ENCODE measurements around the gene CPAMD8. TPM values are rescaled to one million over a fixed set of nuclear protein-coding genes. Genes with fewer than 3 reads are reported as not detected.

The CPAMD8 gene
- total RNA-seq, 2 donors from 2014 or later, result 5.5 to 21.4 TPM

DNA sequence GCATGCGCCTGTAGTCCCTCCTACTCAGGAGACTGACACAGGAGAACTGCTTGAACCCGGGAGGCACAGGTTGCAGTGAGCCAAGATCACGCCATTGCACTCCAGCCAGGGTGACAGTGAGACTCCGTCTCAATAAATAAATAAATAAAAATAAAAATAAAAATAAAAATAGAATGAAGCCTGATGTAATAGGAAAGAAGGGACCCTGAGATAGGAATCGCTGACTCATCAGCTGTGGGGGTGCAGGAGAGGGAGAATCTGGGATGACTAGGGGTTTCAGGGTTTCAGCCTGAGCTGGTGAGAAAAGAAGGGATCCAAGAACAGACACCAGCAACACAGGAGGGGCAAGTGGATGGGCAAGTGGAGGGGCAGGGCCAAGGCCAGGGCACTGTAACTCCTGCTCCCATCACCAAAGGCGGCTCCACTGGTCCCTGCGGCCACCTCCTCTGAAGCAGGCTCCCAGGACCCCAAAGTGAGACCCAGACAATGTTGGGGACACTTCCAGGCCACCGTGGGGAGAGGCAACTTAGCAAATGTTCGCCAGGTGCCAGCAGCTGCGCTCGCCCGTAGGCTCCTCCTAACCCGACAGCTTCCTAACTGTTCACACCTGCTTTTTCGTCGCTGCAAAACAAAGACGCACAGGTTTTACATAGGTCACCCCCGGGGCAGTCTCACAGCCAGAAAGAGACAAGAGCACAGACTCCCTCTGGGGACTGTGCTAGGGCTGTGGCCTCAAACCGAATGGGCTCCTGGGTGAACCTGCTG lies 47.4 kb upstream of the CPAMD8 start:
- TF ChIP-seq, protein P1, sequence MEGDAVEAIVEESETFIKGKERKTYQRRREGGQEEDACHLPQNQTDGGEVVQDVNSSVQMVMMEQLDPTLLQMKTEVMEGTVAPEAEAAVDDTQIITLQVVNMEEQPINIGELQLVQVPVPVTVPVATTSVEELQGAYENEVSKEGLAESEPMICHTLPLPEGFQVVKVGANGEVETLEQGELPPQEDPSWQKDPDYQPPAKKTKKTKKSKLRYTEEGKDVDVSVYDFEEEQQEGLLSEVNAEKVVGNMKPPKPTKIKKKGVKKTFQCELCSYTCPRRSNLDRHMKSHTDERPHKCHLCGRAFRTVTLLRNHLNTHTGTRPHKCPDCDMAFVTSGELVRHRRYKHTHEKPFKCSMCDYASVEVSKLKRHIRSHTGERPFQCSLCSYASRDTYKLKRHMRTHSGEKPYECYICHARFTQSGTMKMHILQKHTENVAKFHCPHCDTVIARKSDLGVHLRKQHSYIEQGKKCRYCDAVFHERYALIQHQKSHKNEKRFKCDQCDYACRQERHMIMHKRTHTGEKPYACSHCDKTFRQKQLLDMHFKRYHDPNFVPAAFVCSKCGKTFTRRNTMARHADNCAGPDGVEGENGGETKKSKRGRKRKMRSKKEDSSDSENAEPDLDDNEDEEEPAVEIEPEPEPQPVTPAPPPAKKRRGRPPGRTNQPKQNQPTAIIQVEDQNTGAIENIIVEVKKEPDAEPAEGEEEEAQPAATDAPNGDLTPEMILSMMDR (IDR thresholded peaks at IDR 0.05), result no peak
- no peaks in the 10 kb centered on the region for H3K36me3 ChIP-seq
- H3K4me1 ChIP-seq, result peaks cover 0 to 34% of the 10 kb centered on the region in 2 donors
- no peaks in the 10 kb centered on the region for H3K27me3 ChIP-seq
- H3K9me3 ChIP-seq, result no peaks in the 10 kb centered on the region
- H3K27ac ChIP-seq, result peak overlapping the region in 1 of 2 donors; percentile 87
- DNase-seq (ENCODE audit: low spot score), result no peak
- peak overlapping the region; percentile 52 to 78 for H3K4me3 ChIP-seq

DNA sequence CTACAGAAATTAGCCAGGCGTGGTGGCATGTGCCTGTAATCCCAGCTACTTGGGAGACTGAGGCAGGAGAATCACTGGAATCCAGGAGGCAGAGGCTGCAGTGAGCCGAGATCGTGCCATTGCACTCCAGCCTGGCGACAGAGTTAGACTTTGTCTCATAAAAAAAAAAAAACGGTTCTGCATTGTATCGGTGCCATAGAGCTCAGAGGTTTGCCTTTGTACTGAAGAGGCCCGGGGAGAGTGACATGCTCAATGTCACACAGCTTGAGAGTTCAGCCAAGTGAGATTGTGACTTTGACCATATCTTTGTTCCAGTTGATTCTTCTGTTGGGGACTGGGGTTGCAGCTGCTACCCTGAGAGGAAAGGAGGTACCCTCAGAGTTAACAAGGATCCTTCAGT lies 44.3 kb upstream of the CPAMD8 start:
- no peaks in the 10 kb centered on the region for H3K9me3 ChIP-seq
- no peaks in the 10 kb centered on the region for H3K36me3 ChIP-seq
- H3K27ac ChIP-seq, result no peak overlapping the region
- TF ChIP-seq, protein P1 (IDR thresholded peaks at IDR 0.05), result no peak
- H3K4me3 ChIP-seq, result no peak overlapping the region
- H3K4me1 ChIP-seq, result peaks cover 0 to 18% of the 10 kb centered on the region in 2 donors
- no peak for DNase-seq (ENCODE audit: low spot score)
- no peaks in the 10 kb centered on the region for H3K27me3 ChIP-seq

DNA sequence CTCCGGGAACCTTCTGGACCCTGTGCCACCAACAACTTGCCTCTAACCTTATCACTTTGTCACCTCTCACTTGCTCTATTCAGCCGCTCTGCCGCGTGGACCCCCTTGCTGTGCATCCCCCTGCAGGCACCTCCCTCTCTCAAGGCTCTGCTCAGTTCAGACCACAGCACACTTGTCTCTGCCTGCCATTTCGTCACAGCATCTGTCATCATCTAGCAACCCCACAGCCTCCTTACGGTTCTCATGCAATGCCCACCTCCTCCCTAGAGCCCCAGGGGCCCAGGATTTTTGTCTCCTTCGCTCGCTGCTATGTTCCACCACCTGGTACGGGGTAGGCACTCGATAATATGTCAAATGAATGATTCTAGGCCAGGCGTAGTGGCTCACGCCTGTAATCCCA lies 43.8 kb upstream of the CPAMD8 start:
- DNase-seq (ENCODE audit: low spot score), result no peak
- H3K4me3 ChIP-seq, result no peak overlapping the region
- H3K9me3 ChIP-seq, result no peaks in the 10 kb centered on the region
- H3K27me3 ChIP-seq, result no peaks in the 10 kb centered on the region
- peaks cover 0 to 18% of the 10 kb centered on the region in 2 donors for H3K4me1 ChIP-seq
- H3K27ac ChIP-seq, result no peak overlapping the region
- H3K36me3 ChIP-seq, result no peaks in the 10 kb centered on the region
- TF ChIP-seq, protein P1 (IDR thresholded peaks at IDR 0.05), result no peak

DNA sequence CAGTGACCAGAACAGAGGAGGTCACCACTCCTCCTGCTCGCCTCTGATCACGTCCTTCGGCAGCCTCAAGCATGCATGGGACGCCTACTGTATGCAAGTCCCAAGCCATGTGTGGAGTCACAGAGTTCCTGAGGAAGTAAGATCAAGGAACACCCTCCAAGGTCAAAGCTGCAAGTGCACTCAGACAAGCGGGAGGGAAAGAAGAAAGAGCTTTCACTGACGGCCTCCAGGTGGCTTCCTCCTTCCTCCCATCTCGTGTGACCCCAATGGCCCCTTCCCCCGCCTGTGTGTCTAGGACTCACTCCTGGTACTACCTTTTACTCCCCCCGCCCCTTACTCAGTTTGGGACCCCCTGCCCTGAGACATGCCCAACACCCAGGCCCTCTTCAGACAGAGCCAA lies 42.6 kb upstream of the CPAMD8 start:
- DNase-seq (ENCODE audit: low spot score), result no peak
- Histone ChIP-seq H3K9me3 (peaks cover 0 to 4% of the 10 kb centered on the region in 2 donors), H3K27ac (no peak overlapping the region), H3K4me3 (no peak overlapping the region), H3K36me3 (no peaks in the 10 kb centered on the region), H3K27me3 (no peaks in the 10 kb centered on the region), H3K4me1 (peaks cover 0 to 11% of the 10 kb centered on the region in 2 donors)
- TF ChIP-seq, protein P1 (IDR thresholded peaks at IDR 0.05), result no peak

DNA sequence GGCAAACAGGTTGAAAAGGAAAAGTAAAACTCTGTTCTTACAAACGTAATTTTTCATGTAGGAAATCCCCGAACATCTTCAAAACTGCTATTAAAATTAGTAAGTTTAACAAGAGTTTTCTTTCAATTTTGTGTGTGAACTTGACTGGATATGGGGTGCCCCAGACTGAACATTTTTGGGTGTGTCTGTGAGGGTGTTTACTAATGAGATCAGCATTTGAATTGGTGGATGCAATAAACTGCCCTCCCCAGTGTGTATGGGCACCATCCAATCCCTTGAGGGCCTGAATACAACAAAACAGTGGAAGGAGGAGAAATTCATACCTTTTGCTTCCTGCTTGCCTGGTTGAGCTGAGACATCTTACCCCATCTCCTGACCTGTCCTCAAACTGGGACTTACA lies 36.8 kb upstream of the CPAMD8 start:
- DNase-seq (ENCODE audit: low spot score), result no peak
- H3K27me3 ChIP-seq, result no peaks in the 10 kb centered on the region
- no peak overlapping the region for H3K4me3 ChIP-seq
- TF ChIP-seq, protein P1 (IDR thresholded peaks at IDR 0.05), result no peak
- peaks cover 15% of the 10 kb centered on the region for H3K36me3 ChIP-seq
- peaks cover 0 to 7% of the 10 kb centered on the region in 2 donors for H3K4me1 ChIP-seq
- peaks cover 0 to 14% of the 10 kb centered on the region in 2 donors for H3K9me3 ChIP-seq
- H3K27ac ChIP-seq, result no peak overlapping the region

Data from right atrium auricular region (tissue), 2 donors.